ENCODE data around the gene TMEM186. TPM values are rescaled to one million over a fixed set of nuclear protein-coding genes. Genes with fewer than 3 reads are reported as not detected.
"Not testable (repeated sequence)": the region's sequence is repeated elsewhere in the genome, so short reads cannot be mapped to it uniquely, and the experiment has no call there.

Gene TMEM186
- total RNA-seq, 2 donors from 2014 or later: 1.8 to 3.2 TPM

DNA sequence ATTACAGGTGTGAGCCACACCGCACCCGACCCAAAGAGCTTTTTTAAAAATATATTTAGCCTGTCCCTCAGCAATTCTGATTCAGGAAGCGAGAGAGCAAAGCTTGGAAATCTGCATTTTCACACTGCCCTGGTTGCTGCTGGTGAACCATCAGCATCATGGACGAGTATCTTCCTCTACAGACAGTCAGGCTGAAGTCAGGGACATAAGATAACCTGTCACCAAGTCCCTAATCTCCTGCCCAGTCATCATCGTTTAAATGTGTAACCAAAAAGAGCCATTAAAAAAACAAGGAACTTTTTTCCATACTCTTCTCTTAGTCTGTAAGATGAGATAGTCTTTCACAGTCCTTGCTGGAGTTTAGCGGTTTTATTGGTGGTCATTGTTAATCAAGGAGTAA lies 6.9 kb upstream of the TMEM186 start:
- TF ChIP-seq, protein P1, sequence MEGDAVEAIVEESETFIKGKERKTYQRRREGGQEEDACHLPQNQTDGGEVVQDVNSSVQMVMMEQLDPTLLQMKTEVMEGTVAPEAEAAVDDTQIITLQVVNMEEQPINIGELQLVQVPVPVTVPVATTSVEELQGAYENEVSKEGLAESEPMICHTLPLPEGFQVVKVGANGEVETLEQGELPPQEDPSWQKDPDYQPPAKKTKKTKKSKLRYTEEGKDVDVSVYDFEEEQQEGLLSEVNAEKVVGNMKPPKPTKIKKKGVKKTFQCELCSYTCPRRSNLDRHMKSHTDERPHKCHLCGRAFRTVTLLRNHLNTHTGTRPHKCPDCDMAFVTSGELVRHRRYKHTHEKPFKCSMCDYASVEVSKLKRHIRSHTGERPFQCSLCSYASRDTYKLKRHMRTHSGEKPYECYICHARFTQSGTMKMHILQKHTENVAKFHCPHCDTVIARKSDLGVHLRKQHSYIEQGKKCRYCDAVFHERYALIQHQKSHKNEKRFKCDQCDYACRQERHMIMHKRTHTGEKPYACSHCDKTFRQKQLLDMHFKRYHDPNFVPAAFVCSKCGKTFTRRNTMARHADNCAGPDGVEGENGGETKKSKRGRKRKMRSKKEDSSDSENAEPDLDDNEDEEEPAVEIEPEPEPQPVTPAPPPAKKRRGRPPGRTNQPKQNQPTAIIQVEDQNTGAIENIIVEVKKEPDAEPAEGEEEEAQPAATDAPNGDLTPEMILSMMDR (IDR thresholded peaks at IDR 0.05): no peak
- Histone ChIP-seq H3K27ac (no peak overlapping the region), H3K27me3 (replicated peaks; ENCODE audit: insufficient read depth) (no peaks in the 10 kb centered on the region), H3K9me3 (no peaks in the 10 kb centered on the region), H3K4me1 (ENCODE audit: control insufficient read depth in 1 of 2, low read depth in 2 of 2) (peaks cover 6 to 19% of the 10 kb centered on the region in 2 donors), H3K4me3 (no peak overlapping the region), H3K36me3 (peaks cover 52% of the 10 kb centered on the region)
- DNase-seq (ENCODE audit: low spot score) (no peak), ATAC-seq (ENCODE audit: insufficient number of reproducible peaks, low FRiP score, low read depth) (no peak)

GRCh38 chr16:8803733-8804132 lies 6.3 kb upstream of the TMEM186 start:
- H3K27me3 ChIP-seq (replicated peaks; ENCODE audit: insufficient read depth); DNase-seq (ENCODE audit: low spot score); ATAC-seq (ENCODE audit: insufficient number of reproducible peaks, low FRiP score, low read depth); H3K9me3 ChIP-seq; H3K27ac ChIP-seq; H3K4me3 ChIP-seq: not testable (repeated sequence)
- peaks cover 11 to 25% of the 10 kb centered on the region in 2 donors for H3K4me1 ChIP-seq (ENCODE audit: control insufficient read depth in 1 of 2, low read depth in 2 of 2)
- peaks cover 47% of the 10 kb centered on the region for H3K36me3 ChIP-seq

DNA sequence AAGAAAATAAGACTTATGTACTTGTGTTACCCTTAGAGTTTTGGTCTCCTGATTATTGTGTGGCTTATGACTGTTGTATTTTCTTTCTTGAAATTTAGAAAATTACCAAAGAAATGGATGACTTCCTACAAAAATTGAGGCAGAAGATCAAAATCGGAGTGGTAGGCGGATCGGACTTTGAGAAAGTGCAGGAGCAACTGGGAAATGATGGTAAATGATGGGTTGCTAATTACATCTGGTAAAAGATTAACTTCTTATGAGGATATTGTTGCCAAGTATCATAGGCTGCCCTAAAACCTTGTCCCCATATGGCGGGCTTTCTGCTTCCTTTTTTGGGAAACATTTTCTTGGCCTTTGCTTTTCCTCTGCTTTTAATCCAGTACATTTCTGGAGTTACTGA lies 4.3 kb upstream of the TMEM186 start:
- Histone ChIP-seq H3K36me3 (peaks cover 30% of the 10 kb centered on the region), H3K9me3 (no peaks in the 10 kb centered on the region), H3K4me3 (no peak overlapping the region), H3K27ac (no peak overlapping the region), H3K27me3 (replicated peaks; ENCODE audit: insufficient read depth) (no peaks in the 10 kb centered on the region), H3K4me1 (ENCODE audit: control insufficient read depth in 1 of 2, low read depth in 2 of 2) (peaks cover 16 to 34% of the 10 kb centered on the region in 2 donors)
- DNase-seq (ENCODE audit: low spot score) (no peak), ATAC-seq (ENCODE audit: insufficient number of reproducible peaks, low FRiP score, low read depth) (no peak)
- TF ChIP-seq, protein P1 (IDR thresholded peaks at IDR 0.05): no peak

DNA sequence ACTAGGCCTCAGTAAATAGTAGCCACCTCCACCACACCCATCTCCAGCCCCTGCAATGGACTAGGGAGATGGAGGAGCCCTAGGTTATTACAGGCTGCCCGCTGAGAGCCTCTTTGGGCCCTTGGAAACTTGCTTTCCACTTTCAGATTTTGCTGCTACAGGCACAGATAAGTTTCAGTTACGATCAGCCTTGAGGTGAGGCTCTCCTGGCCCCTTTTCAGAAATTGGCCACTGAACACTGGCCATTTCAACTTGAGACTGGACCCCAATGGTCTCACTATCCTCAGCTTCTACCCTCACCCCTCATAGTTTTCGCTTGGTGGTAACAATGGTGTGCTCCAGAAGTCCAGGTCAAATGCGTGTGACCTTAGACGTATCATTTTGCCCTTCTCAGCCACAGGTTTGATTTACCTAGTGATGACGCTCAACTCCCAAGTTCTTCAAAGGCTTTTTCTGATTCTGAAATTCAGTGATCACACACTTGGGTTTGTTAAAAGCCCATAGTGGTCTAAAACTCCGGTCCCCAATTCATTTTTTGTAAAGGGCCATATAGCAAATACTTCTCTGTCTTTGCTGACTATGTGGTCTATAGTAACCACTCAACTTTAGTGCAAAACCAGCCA lies 1.2 kb upstream of the TMEM186 start:
- peak overlapping the region; percentile 5 to 69 for H3K27ac ChIP-seq

GRCh38 chr16:8798174-8798527 lies 712 bp upstream of the TMEM186 start:
- H3K27ac ChIP-seq: peak overlapping the region; percentile 69 to 78
- DNase-seq (ENCODE audit: low spot score): no peak
- no peak for ATAC-seq (ENCODE audit: insufficient number of reproducible peaks, low FRiP score, low read depth)
- TF ChIP-seq, protein P1 (IDR thresholded peaks at IDR 0.05): no peak
- no peaks in the 10 kb centered on the region for H3K27me3 ChIP-seq (replicated peaks; ENCODE audit: insufficient read depth)
- H3K4me3 ChIP-seq: peak overlapping the region; percentile 95
- H3K36me3 ChIP-seq: peaks cover 12% of the 10 kb centered on the region
- no peaks in the 10 kb centered on the region for H3K9me3 ChIP-seq
- H3K4me1 ChIP-seq (ENCODE audit: control insufficient read depth in 1 of 2, low read depth in 2 of 2): peaks cover 20 to 41% of the 10 kb centered on the region in 2 donors

More for the DNA sequence above, 1.2 kb upstream of the TMEM186 start:
- no peak for DNase-seq (ENCODE audit: low spot score)
- ATAC-seq (ENCODE audit: insufficient number of reproducible peaks, low FRiP score, low read depth): no peak
- TF ChIP-seq, protein P1 (IDR thresholded peaks at IDR 0.05): no peak
- Histone ChIP-seq H3K4me1 (ENCODE audit: control insufficient read depth in 1 of 2, low read depth in 2 of 2) (peaks cover 20 to 41% of the 10 kb centered on the region in 2 donors), H3K27me3 (replicated peaks; ENCODE audit: insufficient read depth) (no peaks in the 10 kb centered on the region), H3K4me3 (peak overlapping the region; percentile 95), H3K9me3 (no peaks in the 10 kb centered on the region), H3K36me3 (peaks cover 15% of the 10 kb centered on the region)
